ENCODE measurements around the gene IER3. TPM values are rescaled to one million over a fixed set of nuclear protein-coding genes. Genes with fewer than 3 reads are reported as not detected.

Gene IER3
- total and polyA plus RNA-seq, 9 donors = 9.7 to 221 (median 20.6) TPM

- intact Hi-C loops (cut with DNase I) = no loop called here
- DNase-seq = peak in 1 of 5 donors; percentile 32
- Histone ChIP-seq H3K4me3 (no peak overlapping the region), H3K4me1 (ENCODE audit: insufficient read depth) (no peaks in the 10 kb centered on the region), H3K36me3 (no peaks in the 10 kb centered on the region), H3K27ac (no peak overlapping the region), H3K27me3 (no peaks in the 10 kb centered on the region), H3K9me3 (no peaks in the 10 kb centered on the region)
- TF ChIP-seq EP300 (IDR thresholded peaks at IDR 0.05) (no peak), CTCF (IDR thresholded peaks at IDR 0.05) (no peak), POLR2A (IDR thresholded peaks at IDR 0.05) (no peak)
- WGBS, 3 donors = 74 to 80% (median 77%) methylated on average over 6 of the region's 6 CpGs
Measured at GRCh38 chr6:30707281-30707850, 37.0 kb downstream of the IER3 start.

- WGBS, 3 donors = 89 to 92% (median 90%) methylated on average over 4 of the region's 4 CpGs
- Histone ChIP-seq H3K27ac (no peak overlapping the region), H3K4me3 (no peak overlapping the region), H3K27me3 (no peaks in the 10 kb centered on the region), H3K4me1 (ENCODE audit: insufficient read depth) (no peaks in the 10 kb centered on the region), H3K9me3 (no peaks in the 10 kb centered on the region), H3K36me3 (no peaks in the 10 kb centered on the region)
- no peak for TF ChIP-seq CTCF (IDR thresholded peaks at IDR 0.05)
- no peak for TF ChIP-seq EP300 (IDR thresholded peaks at IDR 0.05)
- no peak for TF ChIP-seq POLR2A (IDR thresholded peaks at IDR 0.05)
- intact Hi-C loops (cut with DNase I) = no loop called here
- DNase-seq = no peak
Measured at GRCh38 chr6:30705620-30706019, 38.7 kb downstream of the IER3 start.

GRCh38 chr6:30703821-30704220 lies 40.5 kb downstream of the IER3 start:
- peak in 1 of 5 donors; percentile 19 for DNase-seq
- H3K36me3 ChIP-seq = no peaks in the 10 kb centered on the region
- TF ChIP-seq POLR2A (IDR thresholded peaks at IDR 0.05) = no peak
- no peak for TF ChIP-seq EP300 (IDR thresholded peaks at IDR 0.05)
- no peak for TF ChIP-seq CTCF (IDR thresholded peaks at IDR 0.05)
- intact Hi-C loops (cut with DNase I) = no loop called here
- no peak overlapping the region for H3K4me3 ChIP-seq
- WGBS, 3 donors = 93 to 94% (median 94%) methylated on average over 4 of the region's 4 CpGs
- no peak overlapping the region for H3K27ac ChIP-seq
- no peaks in the 10 kb centered on the region for H3K9me3 ChIP-seq
- no peaks in the 10 kb centered on the region for H3K4me1 ChIP-seq (ENCODE audit: insufficient read depth)
- no peaks in the 10 kb centered on the region for H3K27me3 ChIP-seq

- Histone ChIP-seq H3K4me1 (ENCODE audit: insufficient read depth) (no peaks in the 10 kb centered on the region), H3K9me3 (no peaks in the 10 kb centered on the region), H3K36me3 (no peaks in the 10 kb centered on the region), H3K4me3 (no peak overlapping the region), H3K27ac (no peak overlapping the region), H3K27me3 (no peaks in the 10 kb centered on the region)
- WGBS, 3 donors = 91 to 96% (median 95%) methylated on average over 10 of the region's 10 CpGs
- DNase-seq = peak in 1 of 5 donors; percentile 23
- TF ChIP-seq EP300 (IDR thresholded peaks at IDR 0.05) = no peak
- no peak for TF ChIP-seq CTCF (IDR thresholded peaks at IDR 0.05)
- TF ChIP-seq POLR2A (IDR thresholded peaks at IDR 0.05) = no peak
- intact Hi-C loops (cut with DNase I) = no loop called here
Measured at GRCh38 chr6:30703011-30703410, 41.3 kb downstream of the IER3 start.

All from ovary (tissue), 9 donors.